ENCODE data around the gene DRAM2. TPM values are rescaled to one million over a fixed set of nuclear protein-coding genes. Genes with fewer than 3 reads are reported as not detected.
"Not testable (repeated sequence)": the region's sequence is repeated elsewhere in the genome, so short reads cannot be mapped to it uniquely, and the experiment has no call there.

DRAM2 gene
- total RNA-seq, 1 donor from 2014 or later: 31.1 TPM

DNA sequence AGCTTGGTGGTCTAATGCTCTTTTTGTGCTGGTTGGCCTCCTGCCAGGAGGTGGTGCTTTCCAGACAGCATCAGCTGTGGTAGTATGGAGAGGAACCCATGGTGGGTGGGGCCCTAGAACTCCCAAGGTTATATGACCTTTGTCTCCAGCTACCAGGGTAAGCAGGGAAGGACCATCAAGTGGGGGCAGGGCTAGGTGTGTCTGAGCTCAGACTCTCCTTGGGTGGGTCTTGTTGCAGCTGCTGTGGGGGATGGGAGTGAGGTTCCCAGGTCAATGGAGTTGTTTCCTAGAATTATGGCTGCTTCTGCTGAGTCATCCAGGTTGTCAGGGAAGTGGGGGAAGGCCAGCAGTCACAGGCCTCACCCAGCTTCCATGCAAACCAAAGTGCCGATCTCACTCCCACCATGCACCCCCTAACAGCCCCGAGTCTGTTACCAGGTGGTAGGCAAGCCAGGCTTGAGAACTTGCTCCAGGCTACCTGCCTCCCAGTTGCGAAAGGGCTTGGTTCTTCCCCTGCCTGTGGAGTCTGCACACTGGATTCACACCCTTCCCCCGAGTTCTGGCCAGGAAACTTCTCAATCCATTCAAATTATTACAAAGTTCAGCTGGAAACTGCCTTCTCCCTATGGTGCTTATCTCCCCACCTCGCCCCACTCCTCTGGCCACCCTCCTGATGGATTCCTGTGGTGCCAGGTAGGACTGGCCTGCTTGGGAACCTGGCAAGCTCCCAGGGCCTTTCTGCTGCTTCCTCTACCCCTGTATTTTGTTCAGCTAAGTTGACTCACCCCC, 37.8 kb downstream of the DRAM2 start:
- no peak overlapping the region for H3K4me3 Mint-ChIP-seq (ENCODE audit: unreplicated experiment)
- H3K4me1 Mint-ChIP-seq (ENCODE audit: unreplicated experiment): no peaks in the 10 kb centered on the region
- H3K27me3 Mint-ChIP-seq (ENCODE audit: unreplicated experiment): no peaks in the 10 kb centered on the region
- H3K36me3 Mint-ChIP-seq (ENCODE audit: unreplicated experiment): peaks cover 3% of the 10 kb centered on the region
- H3K9me3 Mint-ChIP-seq (ENCODE audit: unreplicated experiment): peaks cover 56% of the 10 kb centered on the region
- DNase-seq (ENCODE audit: extremely low spot score, unreplicated experiment): no peak
- TF ChIP-seq, protein P1, sequence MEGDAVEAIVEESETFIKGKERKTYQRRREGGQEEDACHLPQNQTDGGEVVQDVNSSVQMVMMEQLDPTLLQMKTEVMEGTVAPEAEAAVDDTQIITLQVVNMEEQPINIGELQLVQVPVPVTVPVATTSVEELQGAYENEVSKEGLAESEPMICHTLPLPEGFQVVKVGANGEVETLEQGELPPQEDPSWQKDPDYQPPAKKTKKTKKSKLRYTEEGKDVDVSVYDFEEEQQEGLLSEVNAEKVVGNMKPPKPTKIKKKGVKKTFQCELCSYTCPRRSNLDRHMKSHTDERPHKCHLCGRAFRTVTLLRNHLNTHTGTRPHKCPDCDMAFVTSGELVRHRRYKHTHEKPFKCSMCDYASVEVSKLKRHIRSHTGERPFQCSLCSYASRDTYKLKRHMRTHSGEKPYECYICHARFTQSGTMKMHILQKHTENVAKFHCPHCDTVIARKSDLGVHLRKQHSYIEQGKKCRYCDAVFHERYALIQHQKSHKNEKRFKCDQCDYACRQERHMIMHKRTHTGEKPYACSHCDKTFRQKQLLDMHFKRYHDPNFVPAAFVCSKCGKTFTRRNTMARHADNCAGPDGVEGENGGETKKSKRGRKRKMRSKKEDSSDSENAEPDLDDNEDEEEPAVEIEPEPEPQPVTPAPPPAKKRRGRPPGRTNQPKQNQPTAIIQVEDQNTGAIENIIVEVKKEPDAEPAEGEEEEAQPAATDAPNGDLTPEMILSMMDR (IDR thresholded peaks at IDR 0.05): no peak
- no peak overlapping the region for H3K27ac Mint-ChIP-seq (ENCODE audit: unreplicated experiment)

DNA sequence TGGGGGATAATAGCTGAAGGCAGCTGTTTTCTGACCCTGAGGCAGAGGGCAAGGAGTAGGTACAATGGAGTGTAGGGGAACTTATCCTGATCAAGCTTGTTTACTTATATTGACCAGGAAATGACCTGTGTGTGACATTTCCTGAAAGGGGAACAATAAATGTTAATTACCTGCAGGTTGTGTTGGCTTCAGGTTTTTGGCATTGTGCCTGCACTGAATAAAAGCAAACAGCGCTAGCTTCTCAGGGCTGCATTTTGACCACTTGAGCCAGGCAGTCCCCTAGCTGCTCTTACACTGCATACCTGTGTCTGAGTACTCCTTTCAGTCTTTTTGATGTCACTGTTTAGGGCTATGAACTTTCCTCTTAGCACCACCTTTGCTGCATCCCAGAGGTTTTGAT, 40.6 kb downstream of the DRAM2 start:
- H3K4me1 Mint-ChIP-seq (ENCODE audit: unreplicated experiment): no peaks in the 10 kb centered on the region

DNA sequence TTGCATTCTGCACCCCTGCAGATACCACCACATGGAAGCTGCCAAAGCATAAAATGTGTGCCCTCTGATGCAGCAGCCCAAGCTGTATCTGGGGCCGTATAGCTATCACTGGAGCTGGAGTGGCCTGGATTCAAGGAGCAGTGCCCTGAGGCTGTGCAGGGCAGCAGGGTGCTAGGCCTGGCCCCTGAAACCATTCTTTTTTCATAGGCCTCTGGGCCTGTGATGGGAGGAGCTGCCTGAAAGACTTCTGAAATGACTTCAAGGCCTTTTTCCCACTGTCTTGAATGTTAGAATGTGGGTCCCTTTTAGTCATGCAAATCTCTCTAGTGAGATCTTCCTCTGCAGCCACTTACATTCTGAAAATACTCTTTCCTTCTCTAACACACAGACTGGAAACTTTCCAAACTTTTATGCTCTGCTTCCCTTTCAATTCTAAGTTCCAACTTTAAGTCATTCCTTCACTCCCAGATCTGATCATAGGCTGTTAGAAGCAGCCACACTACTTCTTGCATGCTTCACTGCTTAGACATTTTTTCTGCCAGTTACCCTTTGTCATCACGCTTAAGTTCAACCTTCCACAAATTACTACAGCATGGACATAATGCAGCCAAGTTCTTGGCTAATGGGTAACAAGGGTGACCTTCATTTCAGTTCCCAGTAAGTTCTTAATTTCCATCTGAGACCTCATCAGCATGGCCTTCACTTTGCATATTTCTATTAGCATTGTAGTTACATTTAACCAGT, 42.4 kb downstream of the DRAM2 start:
- Mint-ChIP-seq H3K27ac (ENCODE audit: unreplicated experiment) (no peak overlapping the region), H3K4me3 (ENCODE audit: unreplicated experiment) (no peak overlapping the region), H3K9me3 (ENCODE audit: unreplicated experiment) (peaks cover 53% of the 10 kb centered on the region), H3K36me3 (ENCODE audit: unreplicated experiment) (no peaks in the 10 kb centered on the region), H3K27me3 (ENCODE audit: unreplicated experiment) (no peaks in the 10 kb centered on the region), H3K4me1 (ENCODE audit: unreplicated experiment) (no peaks in the 10 kb centered on the region)
- TF ChIP-seq, protein P1 (IDR thresholded peaks at IDR 0.05): no peak
- no peak for DNase-seq (ENCODE audit: extremely low spot score, unreplicated experiment)

More for the DNA sequence above, 40.6 kb downstream of the DRAM2 start:
- TF ChIP-seq, protein P1 (IDR thresholded peaks at IDR 0.05): no peak
- DNase-seq (ENCODE audit: extremely low spot score, unreplicated experiment): no peak
- Mint-ChIP-seq H3K9me3 (ENCODE audit: unreplicated experiment) (peaks cover 51% of the 10 kb centered on the region), H3K27me3 (ENCODE audit: unreplicated experiment) (no peaks in the 10 kb centered on the region), H3K27ac (ENCODE audit: unreplicated experiment) (no peak overlapping the region), H3K36me3 (ENCODE audit: unreplicated experiment) (peaks cover 3% of the 10 kb centered on the region), H3K4me3 (ENCODE audit: unreplicated experiment) (no peak overlapping the region)

DNA sequence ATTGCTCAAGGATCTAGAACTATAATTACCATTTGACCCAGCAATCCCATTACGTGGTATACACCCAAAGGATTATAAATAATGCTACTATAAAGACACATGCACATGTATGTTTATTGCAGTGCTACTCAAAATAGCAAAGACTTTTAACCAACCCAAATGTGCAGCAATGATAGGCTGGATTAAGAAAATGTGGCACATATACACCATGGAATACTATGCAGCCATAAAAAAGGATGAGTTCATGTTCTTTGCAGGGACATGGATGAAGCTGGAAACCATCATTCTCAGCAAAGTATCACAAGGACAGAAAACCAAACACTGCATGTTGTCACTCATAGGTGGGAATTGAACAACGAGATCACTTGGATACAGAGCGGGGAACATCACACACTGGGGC, 44.5 kb downstream of the DRAM2 start:
- peaks cover 38% of the 10 kb centered on the region for H3K9me3 Mint-ChIP-seq (ENCODE audit: unreplicated experiment)
- H3K36me3 Mint-ChIP-seq (ENCODE audit: unreplicated experiment); H3K27me3 Mint-ChIP-seq (ENCODE audit: unreplicated experiment); H3K27ac Mint-ChIP-seq (ENCODE audit: unreplicated experiment); H3K4me1 Mint-ChIP-seq (ENCODE audit: unreplicated experiment); H3K4me3 Mint-ChIP-seq (ENCODE audit: unreplicated experiment); DNase-seq (ENCODE audit: extremely low spot score, unreplicated experiment): not testable (repeated sequence)

DNA sequence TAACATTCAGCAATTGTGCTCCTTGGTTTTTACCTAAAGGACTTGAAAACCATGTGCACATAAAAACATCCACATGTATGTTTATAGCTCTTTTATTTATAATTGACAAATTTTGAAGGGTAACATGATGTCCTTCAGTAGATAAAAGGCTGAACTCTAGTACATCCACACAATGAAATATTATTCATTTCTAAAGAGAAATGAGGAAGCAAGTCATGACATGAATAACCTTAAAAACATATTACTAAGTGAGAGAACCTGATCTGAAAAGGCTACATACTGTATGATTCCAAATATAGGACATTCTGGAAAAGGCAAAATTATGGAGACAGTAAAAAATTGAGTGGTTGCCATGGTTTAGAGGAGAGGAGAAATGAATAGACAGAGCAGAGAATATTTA, 50.3 kb downstream of the DRAM2 start:
- H3K36me3 Mint-ChIP-seq (ENCODE audit: unreplicated experiment): peaks cover 2% of the 10 kb centered on the region

More for the DNA sequence above, 50.3 kb downstream of the DRAM2 start:
- DNase-seq (ENCODE audit: extremely low spot score, unreplicated experiment): no peak
- H3K27me3 Mint-ChIP-seq (ENCODE audit: unreplicated experiment): peaks cover 13% of the 10 kb centered on the region
- no peak overlapping the region for H3K27ac Mint-ChIP-seq (ENCODE audit: unreplicated experiment)
- H3K4me1 Mint-ChIP-seq (ENCODE audit: unreplicated experiment): no peaks in the 10 kb centered on the region
- H3K9me3 Mint-ChIP-seq (ENCODE audit: unreplicated experiment): peaks cover 13% of the 10 kb centered on the region
- H3K4me3 Mint-ChIP-seq (ENCODE audit: unreplicated experiment): no peak overlapping the region
- TF ChIP-seq, protein P1 (IDR thresholded peaks at IDR 0.05): no peak
